ENCODE results near the gene FBXL20.
A peak's percentile ranks its signal among the peaks of the same experiment; 100 is the strongest.

FBXL20 gene

GRCh38 chr17:39223907-39224777 lies 177.3 kb downstream of the FBXL20 start:
- no peak for DNase-seq

GRCh38 chr17:39222866-39223834 lies 178.3 kb downstream of the FBXL20 start:
- DNase-seq, result no peak

- no peak for DNase-seq
Measured at GRCh38 chr17:39222151-39222550, 179.3 kb downstream of the FBXL20 start.

GRCh38 chr17:39221572-39221971 lies 179.9 kb downstream of the FBXL20 start:
- DNase-seq, result no peak

- DNase-seq, result no peak
Measured at GRCh38 chr17:39219647-39220154, 181.7 kb downstream of the FBXL20 start.

- DNase-seq, result no peak
Measured at GRCh38 chr17:39218906-39219305, 182.5 kb downstream of the FBXL20 start.

- DNase-seq, result no peak
Measured at GRCh38 chr17:39217734-39218369, 183.6 kb downstream of the FBXL20 start.

- DNase-seq, result no peak
Measured at GRCh38 chr17:39213852-39214251, 187.6 kb downstream of the FBXL20 start.

GRCh38 chr17:39212841-39213480 lies 188.5 kb downstream of the FBXL20 start:
- no peak for DNase-seq

- DNase-seq, result no peak
Measured at GRCh38 chr17:39212195-39212810, 189.1 kb downstream of the FBXL20 start.

GRCh38 chr17:39210093-39210434 lies 191.4 kb downstream of the FBXL20 start:
- no peak for DNase-seq

GRCh38 chr17:39209317-39210092 lies 191.9 kb downstream of the FBXL20 start:
- peak; percentile 46 to 70 (median 64) for DNase-seq

GRCh38 chr17:39208893-39209292 lies 192.5 kb downstream of the FBXL20 start:
- DNase-seq, result peak in 2 of 6 experiments; percentile 28 to 31

- DNase-seq, result no peak
Measured at GRCh38 chr17:39208136-39208535, 193.3 kb downstream of the FBXL20 start.

- DNase-seq, result no peak
Measured at GRCh38 chr17:39205112-39205526, 196.3 kb downstream of the FBXL20 start.

- no peak for DNase-seq
Measured at GRCh38 chr17:39204245-39204644, 197.2 kb downstream of the FBXL20 start.
